Thoracic aorta (tissue), 2 donors: ENCODE data around the gene SCRN2. TPM values are rescaled to one million over a fixed set of nuclear protein-coding genes. Genes with fewer than 3 reads are reported as not detected.

Experiments used
- ATAC-seq: fragments of 150-250 bp; one replicate; pipeline ENCODE4 v1.8.0; 2017; ENCODE audit warnings: low read depth; ENCODE audit not compliant: insufficient number of reproducible peaks, low FRiP score
- DNase-seq: peaks from one replicate; pipeline ENCODE4 v3.0.0-alpha.2; 2020; ENCODE audit warnings: low spot score
- H3K27ac ChIP-seq, 2 donors: fragments of 200-600 bp; sonication (generic); 1 replicate in 1 of 2; 2 replicates in 1 of 2; pipeline ENCODE4 v1.5.1; 2016; ENCODE audit warnings: mild to moderate bottlenecking in 2 of 2, moderate library complexity in 2 of 2
- H3K27me3 ChIP-seq: fragments of 200-600 bp; sonication (generic); replicated peaks from 2 replicates; pipeline ENCODE4 v1.6.0; 2016; ENCODE audit warnings: mild to moderate bottlenecking; ENCODE audit not compliant: insufficient read depth
- H3K36me3 ChIP-seq: fragments of 200-600 bp; sonication (generic); one replicate; pipeline ENCODE4 v1.5.1; 2016
- H3K4me1 ChIP-seq, 2 donors: fragments of 200-600 bp; sonication (generic); 1 replicate in 1 of 2; 2 replicates in 1 of 2; pipeline versions ENCODE4 v1.5.1 to v1.6.0; 2016; ENCODE audit warnings: low read depth in 2 of 2, mild to moderate bottlenecking in 1 of 2; ENCODE audit not compliant: control insufficient read depth in 1 of 2
- H3K4me3 ChIP-seq: fragments of 200-600 bp; sonication (generic); 2 replicates; pipeline ENCODE4 v1.5.1; 2016; ENCODE audit warnings: mild to moderate bottlenecking
- H3K9me3 ChIP-seq: fragments of 200-600 bp; sonication (generic); 2 replicates; pipeline ENCODE4 v1.5.1; 2016
- total RNA-seq, 2 donors: library from RNA; depleted of rRNA; stranded (reverse); fragments of >200 nt; gene quantifications; one replicate each; pipeline versions ENCODE4 v1.1.0 to v1.2.3, GENCODE V29; 2016
- TF ChIP-seq, protein P1 (sequence below): fragments of 200-600 bp; sonication (generic); IDR thresholded peaks from one replicate; pipeline ENCODE4 v1.5.1; 2019; ENCODE audit warnings: antibody characterized with exemption

Gene SCRN2
- total RNA-seq = 10 to 100 TPM; 22.9 to 29.3 TPM

- no peaks in the 10 kb centered on the region for H3K27me3 ChIP-seq
- H3K36me3 ChIP-seq = no peaks in the 10 kb centered on the region
- H3K27ac ChIP-seq = peak within 1 kb of the TSS in 1 of 2 donors; percentile 39
- ATAC-seq = peak; percentile 56
- H3K4me1 ChIP-seq = peaks cover 4 to 20% of the 10 kb centered on the region in 2 donors
- peak within 1 kb of the TSS; percentile 96 for H3K4me3 ChIP-seq
- DNase-seq = peak; percentile 49
- TF ChIP-seq, protein P1, sequence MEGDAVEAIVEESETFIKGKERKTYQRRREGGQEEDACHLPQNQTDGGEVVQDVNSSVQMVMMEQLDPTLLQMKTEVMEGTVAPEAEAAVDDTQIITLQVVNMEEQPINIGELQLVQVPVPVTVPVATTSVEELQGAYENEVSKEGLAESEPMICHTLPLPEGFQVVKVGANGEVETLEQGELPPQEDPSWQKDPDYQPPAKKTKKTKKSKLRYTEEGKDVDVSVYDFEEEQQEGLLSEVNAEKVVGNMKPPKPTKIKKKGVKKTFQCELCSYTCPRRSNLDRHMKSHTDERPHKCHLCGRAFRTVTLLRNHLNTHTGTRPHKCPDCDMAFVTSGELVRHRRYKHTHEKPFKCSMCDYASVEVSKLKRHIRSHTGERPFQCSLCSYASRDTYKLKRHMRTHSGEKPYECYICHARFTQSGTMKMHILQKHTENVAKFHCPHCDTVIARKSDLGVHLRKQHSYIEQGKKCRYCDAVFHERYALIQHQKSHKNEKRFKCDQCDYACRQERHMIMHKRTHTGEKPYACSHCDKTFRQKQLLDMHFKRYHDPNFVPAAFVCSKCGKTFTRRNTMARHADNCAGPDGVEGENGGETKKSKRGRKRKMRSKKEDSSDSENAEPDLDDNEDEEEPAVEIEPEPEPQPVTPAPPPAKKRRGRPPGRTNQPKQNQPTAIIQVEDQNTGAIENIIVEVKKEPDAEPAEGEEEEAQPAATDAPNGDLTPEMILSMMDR = peak; percentile 98
- no peaks in the 10 kb centered on the region for H3K9me3 ChIP-seq
Measured at GRCh38 chr17:47840742-47841487, at the start of gene SCRN2. Gene SCRN2, minus strand, starts transcription at chr17:47841273. Its CDS starts 430 bp downstream, at chr17:47840843.

DNA sequence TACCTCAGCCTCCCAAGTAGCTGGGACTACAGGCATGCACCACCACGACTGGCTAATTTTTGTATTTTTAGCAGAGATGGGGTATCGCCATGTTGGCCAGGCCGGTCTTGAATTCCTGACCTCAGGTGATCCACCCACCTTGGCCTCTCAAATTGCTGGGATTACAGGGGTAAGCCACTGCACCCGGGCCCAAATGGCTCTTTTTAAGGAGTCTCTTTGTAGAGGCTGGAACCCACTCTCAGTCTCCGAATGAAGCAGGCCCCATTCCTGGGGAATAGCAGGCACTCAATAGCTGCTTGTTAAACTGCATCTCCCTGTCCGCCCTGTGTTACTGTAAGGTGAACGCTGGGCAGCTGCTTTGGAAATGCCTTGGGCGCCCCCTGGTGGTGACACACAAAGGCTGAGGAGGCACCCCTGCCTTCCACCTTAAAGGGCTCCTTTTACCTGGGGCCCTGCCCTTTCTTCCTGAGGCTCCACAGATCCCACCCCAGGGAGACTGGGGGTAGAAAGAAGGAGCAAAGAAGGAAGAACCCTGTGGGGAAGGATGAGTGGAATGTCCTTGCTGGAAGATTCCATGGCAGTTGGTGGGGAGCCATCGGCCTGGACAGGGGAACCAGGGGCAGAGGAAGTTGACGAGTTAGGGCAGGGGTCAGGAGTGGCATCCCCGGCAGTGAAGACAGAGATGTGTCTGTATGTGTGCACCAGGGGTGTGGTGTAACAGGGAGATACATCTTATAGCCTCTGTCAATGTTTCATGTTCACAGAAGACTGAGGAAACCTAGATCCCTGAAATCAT, 48.9 kb upstream of the SCRN2 start:
- Histone ChIP-seq H3K4me3 (no peak overlapping the region), H3K27ac (no peak overlapping the region), H3K4me1 (peaks cover 3 to 6% of the 10 kb centered on the region in 2 donors), H3K36me3 (no peaks in the 10 kb centered on the region), H3K9me3 (no peaks in the 10 kb centered on the region), H3K27me3 (no peaks in the 10 kb centered on the region)
- TF ChIP-seq, protein P1 = peak; percentile 95
- DNase-seq = peak; percentile 73
- peak; percentile 25 for ATAC-seq

DNA sequence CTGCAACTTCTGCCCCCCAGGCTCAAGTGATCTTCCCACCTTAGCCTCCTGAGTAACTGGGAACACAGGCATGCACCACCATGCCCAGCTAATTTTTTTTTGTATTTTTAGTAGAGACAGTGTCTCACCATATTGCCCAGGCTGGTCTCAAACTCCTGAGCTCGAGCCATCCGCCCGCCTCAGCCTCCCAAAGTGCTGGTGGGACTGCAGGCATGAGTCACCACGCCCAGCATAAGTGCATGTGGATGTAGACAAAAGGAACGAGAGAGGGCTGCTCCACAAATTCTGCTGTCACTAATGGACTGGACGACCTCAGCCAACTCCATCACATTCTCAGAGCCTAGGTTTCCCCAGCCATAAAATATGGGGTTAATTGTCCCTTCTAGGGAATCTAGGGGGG, 47.2 kb upstream of the SCRN2 start:
- Histone ChIP-seq H3K4me1 (no peaks in the 10 kb centered on the region), H3K27me3 (no peaks in the 10 kb centered on the region), H3K27ac (no peak overlapping the region), H3K36me3 (no peaks in the 10 kb centered on the region), H3K4me3 (no peak overlapping the region), H3K9me3 (no peaks in the 10 kb centered on the region)
- ATAC-seq (no peak), DNase-seq (no peak)
- TF ChIP-seq, protein P1 = no peak

- ATAC-seq (no peak), DNase-seq (no peak)
- Histone ChIP-seq H3K4me3 (no peak overlapping the region), H3K27ac (no peak overlapping the region), H3K36me3 (no peaks in the 10 kb centered on the region), H3K9me3 (no peaks in the 10 kb centered on the region), H3K27me3 (no peaks in the 10 kb centered on the region), H3K4me1 (peaks cover 0 to 5% of the 10 kb centered on the region in 2 donors)
- TF ChIP-seq, protein P1 = no peak
Measured at GRCh38 chr17:47884905-47885730, 44.0 kb upstream of the SCRN2 start.

GRCh38 chr17:47884427-47884740, 43.3 kb upstream of the SCRN2 start:
- no peaks in the 10 kb centered on the region for H3K9me3 ChIP-seq
- TF ChIP-seq, protein P1 = no peak
- no peak overlapping the region for H3K27ac ChIP-seq
- H3K4me1 ChIP-seq = peaks cover 0 to 5% of the 10 kb centered on the region in 2 donors
- DNase-seq = no peak
- H3K36me3 ChIP-seq = no peaks in the 10 kb centered on the region
- no peak for ATAC-seq
- no peaks in the 10 kb centered on the region for H3K27me3 ChIP-seq
- no peak overlapping the region for H3K4me3 ChIP-seq
